Measurements from ENCODE around the gene SEMG1.

DNA sequence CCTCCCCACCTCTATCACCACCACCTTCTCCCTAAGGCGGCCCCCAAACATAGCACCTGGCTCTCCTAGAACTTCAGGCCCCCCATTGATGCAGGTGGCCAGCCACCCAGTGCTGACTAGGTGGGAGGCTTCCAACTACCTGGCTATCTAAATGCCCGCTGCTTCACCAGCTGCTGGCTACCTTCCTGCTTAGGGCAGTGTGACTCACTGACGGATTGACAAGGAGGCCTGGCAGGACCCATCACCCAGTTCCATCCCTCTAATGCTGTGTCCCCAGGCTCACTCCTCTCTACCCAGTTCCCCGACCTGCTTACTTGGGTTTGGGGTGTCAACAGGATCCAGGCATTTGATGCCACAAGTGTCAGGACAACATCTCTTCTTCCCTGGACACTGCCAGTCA lies 46.4 kb downstream of the SEMG1 start:
- TF ChIP-seq CTCF (IDR thresholded peaks at IDR 0.05) (no peak), POLR2AphosphoS5 (IDR thresholded peaks at IDR 0.05; ENCODE audit: low read depth, low read length) (no peak), SIN3A (IDR thresholded peaks at IDR 0.05; ENCODE audit: borderline replicate concordance, insufficient read depth, low read depth, low read length) (no peak)
